GM18511 (cell line): ENCODE data around the gene CHD5.
"Not testable (repeated sequence)": the region's sequence is repeated elsewhere in the genome, so short reads cannot be mapped to it uniquely, and the experiment has no call there.

Experiments
- ATAC-seq: cut with Tn5 transposase; IDR thresholded peaks from one replicate; pipeline ENCODE4 v1.9.1; 2021; ENCODE audit warnings: mild to moderate bottlenecking, moderate library complexity; ENCODE audit not compliant: unreplicated experiment

The CHD5 gene

GRCh38 chr1:6070450-6070974 lies 109.6 kb downstream of the CHD5 start:
- ATAC-seq, result no peak

- ATAC-seq, result no peak
Measured at GRCh38 chr1:6069573-6069972, 110.5 kb downstream of the CHD5 start.

- ATAC-seq, result no peak
Measured at GRCh38 chr1:6068932-6069331, 111.2 kb downstream of the CHD5 start.

GRCh38 chr1:6068073-6068472 lies 112.0 kb downstream of the CHD5 start:
- no peak for ATAC-seq

- ATAC-seq, result no peak
Measured at GRCh38 chr1:6066680-6067079, 113.4 kb downstream of the CHD5 start.

GRCh38 chr1:6065093-6065858 lies 114.8 kb downstream of the CHD5 start:
- ATAC-seq, result no peak

- not testable (repeated sequence) for ATAC-seq
Measured at GRCh38 chr1:6063532-6064053, 116.5 kb downstream of the CHD5 start.

GRCh38 chr1:6062670-6063069 lies 117.5 kb downstream of the CHD5 start:
- ATAC-seq, result no peak

- ATAC-seq, result no peak
Measured at GRCh38 chr1:6059866-6060265, 120.3 kb downstream of the CHD5 start.

GRCh38 chr1:6057170-6057845 lies 122.8 kb downstream of the CHD5 start:
- ATAC-seq, result no peak

GRCh38 chr1:6056572-6056948 lies 123.6 kb downstream of the CHD5 start:
- ATAC-seq, result no peak

GRCh38 chr1:6054596-6054995 lies 125.5 kb downstream of the CHD5 start:
- no peak for ATAC-seq

GRCh38 chr1:6053206-6053546 lies 126.9 kb downstream of the CHD5 start:
- no peak for ATAC-seq

- ATAC-seq, result no peak
Measured at GRCh38 chr1:6052543-6053205, 127.4 kb downstream of the CHD5 start.
